GM23338 (cell line): ENCODE measurements around the gene CPB2. TPM values are rescaled to one million over a fixed set of nuclear protein-coding genes. Genes with fewer than 3 reads are reported as not detected.

Source experiments
- ATAC-seq: fragments of 200-7000 bp; cut with Tn5 transposase; 3 replicates; pipeline ENCODE4 v1.9.1; 2020
- DNase-seq: peaks from one replicate; pipeline ENCODE4 v3.0.0-alpha.2; 2015; ENCODE audit warnings: low spot score
- H2AFZ ChIP-seq: fragments of 200-600 bp; sonication (generic); 2 replicates; pipeline ENCODE4 v1.8.0; 2016; ENCODE audit warnings: antibody characterized with exemption, mild to moderate bottlenecking, moderate library complexity
- H3F3A ChIP-seq: fragments of 200-600 bp; sonication (generic); replicated peaks from 2 replicates; pipeline ENCODE4 v1.8.0; 2017; ENCODE audit warnings: antibody characterized with exemption, mixed run types, low read depth
- H3K27ac ChIP-seq: fragments of 200-600 bp; sonication (generic); 2 replicates; pipeline ENCODE4 v1.6.1; 2016; ENCODE audit warnings: low read depth
- H3K27me3 ChIP-seq: fragments of 200-600 bp; sonication (generic); 2 replicates; pipeline ENCODE4 v1.8.0; 2016; ENCODE audit warnings: mild to moderate bottlenecking, mixed run types, moderate library complexity; ENCODE audit not compliant: insufficient read depth
- H3K36me3 ChIP-seq: fragments of 200-600 bp; sonication (generic); 2 replicates; pipeline ENCODE4 v1.8.0; 2016; ENCODE audit warnings: mild to moderate bottlenecking; ENCODE audit not compliant: insufficient read depth
- H3K4me1 ChIP-seq: fragments of 200-600 bp; sonication (generic); 2 replicates; pipeline ENCODE4 v1.8.0; 2016; ENCODE audit warnings: mild to moderate bottlenecking, moderate library complexity; ENCODE audit not compliant: insufficient read depth
- H3K4me2 ChIP-seq: fragments of 200-600 bp; sonication (generic); 2 replicates; pipeline ENCODE4 v1.7.1; 2017; ENCODE audit warnings: mixed run types
- H3K4me3 ChIP-seq: fragments of 200-600 bp; sonication (generic); 2 replicates; pipeline ENCODE4 v1.6.1; 2016; ENCODE audit warnings: mixed run types
- H3K79me2 ChIP-seq: fragments of 200-600 bp; sonication (generic); replicated peaks from 2 replicates; pipeline ENCODE4 v1.8.0; 2017; ENCODE audit warnings: mild to moderate bottlenecking; ENCODE audit not compliant: insufficient read depth
- H3K9me2 ChIP-seq: fragments of 200-600 bp; sonication (generic); 2 replicates; pipeline ENCODE4 v1.8.0; 2017; ENCODE audit not compliant: insufficient read depth
- H4K20me1 ChIP-seq: fragments of 200-600 bp; sonication (generic); replicated peaks from 2 replicates; pipeline ENCODE4 v1.8.0; 2017; ENCODE audit warnings: mild to moderate bottlenecking; ENCODE audit not compliant: insufficient read depth
- H3K27ac Mint-ChIP-seq: 2 replicates; pipeline ENCODE4 v1.8.0; 2020; ENCODE audit warnings: inconsistent platforms, mild to moderate bottlenecking, moderate library complexity, mixed read lengths
- H3K27me3 Mint-ChIP-seq: 3 replicates; pipeline ENCODE4 v1.8.0; 2022; ENCODE audit warnings: low read depth, mild to moderate bottlenecking, moderate library complexity, mixed read lengths, inconsistent platforms; ENCODE audit not compliant: insufficient read depth, poor library complexity
- H3K36me3 Mint-ChIP-seq: 3 replicates; pipeline ENCODE4 v1.8.0; 2021; ENCODE audit warnings: low read depth, mild to moderate bottlenecking, inconsistent platforms, moderate library complexity, mixed read lengths
- H3K4me1 Mint-ChIP-seq: 3 replicates; pipeline ENCODE4 v1.8.0; 2020; ENCODE audit warnings: mild to moderate bottlenecking, inconsistent platforms, mixed read lengths
- H3K4me3 Mint-ChIP-seq: 3 replicates; pipeline ENCODE4 v1.8.0; 2021; ENCODE audit warnings: moderate library complexity, mild to moderate bottlenecking, inconsistent platforms, mixed read lengths
- H3K9me3 Mint-ChIP-seq: 3 replicates; pipeline ENCODE4 v1.8.0; 2020; ENCODE audit warnings: moderate library complexity, mild to moderate bottlenecking, inconsistent platforms, mixed read lengths
- CREB1 ChIP-seq: fragments of 250-450 bp; sonication (Bioruptor Pico); IDR thresholded peaks from 2 replicates; pipeline ENCODE4 v1.5.0; 2020; ENCODE audit warnings: low read depth, mild to moderate bottlenecking, moderate library complexity
- ETS1 ChIP-seq: IDR thresholded peaks from 2 replicates; pipeline ENCODE4 v1.6.1; 2016; ENCODE audit warnings: antibody characterized with exemption
- EZH2 ChIP-seq: fragments of 200-600 bp; sonication (generic); IDR thresholded peaks from one replicate; pipeline ENCODE4 v1.8.0; 2017; ENCODE audit warnings: antibody characterized with exemption, mild to moderate bottlenecking, low read depth; ENCODE audit not compliant: unreplicated experiment
- EZH2phosphoT487 ChIP-seq: fragments of 200-600 bp; sonication (generic); IDR thresholded peaks from one replicate; pipeline ENCODE4 v1.8.1; 2018; ENCODE audit warnings: antibody characterized with exemption; ENCODE audit not compliant: unreplicated experiment
- JUNB ChIP-seq: IDR thresholded peaks from one replicate; pipeline ENCODE4 v1.6.1; 2016; ENCODE audit warnings: antibody characterized with exemption; ENCODE audit not compliant: unreplicated experiment
- STAT1 ChIP-seq: IDR thresholded peaks from one replicate; pipeline ENCODE4 v1.6.1; 2016; ENCODE audit warnings: antibody characterized with exemption; ENCODE audit not compliant: unreplicated experiment
- ZNF114 ChIP-seq: fragments of 250-450 bp; sonication (Bioruptor Pico); IDR thresholded peaks from 2 replicates; pipeline ENCODE4 v1.5.0; 2020; ENCODE audit warnings: mild to moderate bottlenecking, moderate library complexity
- polyA plus RNA-seq: library from polyadenylated mRNA; unstranded; fragments of >200 nt; fragmentation: Nextera tagmentation; extraction: Ambion mirVana; gene quantifications from 2 replicates; pipeline ENCODE4 v1.2.1, GENCODE V29; 2016
- total RNA-seq: library from RNA; depleted of rRNA; stranded (reverse); fragments of >200 nt; shearing (Covaris generic); gene quantifications from 2 replicates; pipeline ENCODE4 v1.2.3, GENCODE V29; 2014
- TF ChIP-seq, protein P1 (sequence below): IDR thresholded peaks from one replicate; pipeline ENCODE4 v1.6.1; 2018; ENCODE audit warnings: antibody characterized with exemption; ENCODE audit not compliant: unreplicated experiment

Gene CPB2
- total and polyA plus RNA-seq, 2 experiments from 2014 or later, result 0.47 TPM; not detected in 1

GRCh38 chr13:46143184-46143701 lies 38.4 kb upstream of the CPB2 start:
- no peaks in the 10 kb centered on the region for H4K20me1 ChIP-seq
- no peak overlapping the region for H3K4me2 ChIP-seq
- H3K4me1 ChIP-seq, result peaks cover 38% of the 10 kb centered on the region
- TF ChIP-seq JUNB (no peak), ETS1 (no peak)
- no peaks in the 10 kb centered on the region for H3K79me2 ChIP-seq
- ATAC-seq, result no peak
- Mint-ChIP-seq H3K27ac (no peak overlapping the region), H3K4me1 (peaks cover 40% of the 10 kb centered on the region), H3K4me3 (no peak overlapping the region), H3K27me3 (peaks cover 3% of the 10 kb centered on the region), H3K36me3 (no peaks in the 10 kb centered on the region), H3K9me3 (no peaks in the 10 kb centered on the region)
- no peak overlapping the region for H3K4me3 ChIP-seq
- H3K9me2 ChIP-seq, result no peaks in the 10 kb centered on the region
- no peaks in the 10 kb centered on the region for H3K36me3 ChIP-seq
- H3K27ac ChIP-seq, result no peak overlapping the region
- H3K27me3 ChIP-seq, result no peaks in the 10 kb centered on the region
- no peak for DNase-seq
- no peaks in the 10 kb centered on the region for H3F3A ChIP-seq
- H2AFZ ChIP-seq, result no peak overlapping the region

GRCh38 chr13:46142776-46143175 lies 37.9 kb upstream of the CPB2 start:
- Mint-ChIP-seq H3K4me1 (peaks cover 36% of the 10 kb centered on the region), H3K9me3 (no peaks in the 10 kb centered on the region), H3K4me3 (no peak overlapping the region), H3K27ac (no peak overlapping the region), H3K27me3 (peaks cover 3% of the 10 kb centered on the region), H3K36me3 (no peaks in the 10 kb centered on the region)
- no peak for TF ChIP-seq ZNF114 (CRISPR knock-in tag)
- TF ChIP-seq STAT1, result no peak
- TF ChIP-seq CREB1, result no peak
- TF ChIP-seq EZH2phosphoT487, result no peak
- TF ChIP-seq EZH2, result no peak
- TF ChIP-seq, protein P1, sequence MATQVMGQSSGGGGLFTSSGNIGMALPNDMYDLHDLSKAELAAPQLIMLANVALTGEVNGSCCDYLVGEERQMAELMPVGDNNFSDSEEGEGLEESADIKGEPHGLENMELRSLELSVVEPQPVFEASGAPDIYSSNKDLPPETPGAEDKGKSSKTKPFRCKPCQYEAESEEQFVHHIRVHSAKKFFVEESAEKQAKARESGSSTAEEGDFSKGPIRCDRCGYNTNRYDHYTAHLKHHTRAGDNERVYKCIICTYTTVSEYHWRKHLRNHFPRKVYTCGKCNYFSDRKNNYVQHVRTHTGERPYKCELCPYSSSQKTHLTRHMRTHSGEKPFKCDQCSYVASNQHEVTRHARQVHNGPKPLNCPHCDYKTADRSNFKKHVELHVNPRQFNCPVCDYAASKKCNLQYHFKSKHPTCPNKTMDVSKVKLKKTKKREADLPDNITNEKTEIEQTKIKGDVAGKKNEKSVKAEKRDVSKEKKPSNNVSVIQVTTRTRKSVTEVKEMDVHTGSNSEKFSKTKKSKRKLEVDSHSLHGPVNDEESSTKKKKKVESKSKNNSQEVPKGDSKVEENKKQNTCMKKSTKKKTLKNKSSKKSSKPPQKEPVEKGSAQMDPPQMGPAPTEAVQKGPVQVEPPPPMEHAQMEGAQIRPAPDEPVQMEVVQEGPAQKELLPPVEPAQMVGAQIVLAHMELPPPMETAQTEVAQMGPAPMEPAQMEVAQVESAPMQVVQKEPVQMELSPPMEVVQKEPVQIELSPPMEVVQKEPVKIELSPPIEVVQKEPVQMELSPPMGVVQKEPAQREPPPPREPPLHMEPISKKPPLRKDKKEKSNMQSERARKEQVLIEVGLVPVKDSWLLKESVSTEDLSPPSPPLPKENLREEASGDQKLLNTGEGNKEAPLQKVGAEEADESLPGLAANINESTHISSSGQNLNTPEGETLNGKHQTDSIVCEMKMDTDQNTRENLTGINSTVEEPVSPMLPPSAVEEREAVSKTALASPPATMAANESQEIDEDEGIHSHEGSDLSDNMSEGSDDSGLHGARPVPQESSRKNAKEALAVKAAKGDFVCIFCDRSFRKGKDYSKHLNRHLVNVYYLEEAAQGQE, result no peak
- TF ChIP-seq ETS1, result no peak
- no peaks in the 10 kb centered on the region for H3K79me2 ChIP-seq
- no peak overlapping the region for H2AFZ ChIP-seq
- H3K36me3 ChIP-seq, result no peaks in the 10 kb centered on the region
- H3K9me2 ChIP-seq, result no peaks in the 10 kb centered on the region
- peaks cover 34% of the 10 kb centered on the region for H3K4me1 ChIP-seq
- H3K4me2 ChIP-seq, result no peak overlapping the region
- no peak for DNase-seq
- no peak overlapping the region for H3K27ac ChIP-seq
- H3K27me3 ChIP-seq, result no peaks in the 10 kb centered on the region
- no peak for ATAC-seq
- H4K20me1 ChIP-seq, result no peaks in the 10 kb centered on the region
- H3K4me3 ChIP-seq, result no peak overlapping the region
- no peaks in the 10 kb centered on the region for H3F3A ChIP-seq
